ENCODE results near the gene SLC35B2. TPM values are rescaled to one million over a fixed set of nuclear protein-coding genes. Genes with fewer than 3 reads are reported as not detected.

Gene SLC35B2
- total and polyA plus RNA-seq, 2 donors from 2014 or later: 45.1 to 49.5 TPM

- Histone ChIP-seq H3K27ac (ENCODE audit: low read depth in 2 of 2, low read length in 2 of 2) (no peak overlapping the region), H3K36me3 (ENCODE audit: control insufficient read depth in 2 of 3, insufficient read depth in 3 of 3, low read length in 3 of 3) (no peaks in the 10 kb centered on the region), H3K9ac (ENCODE audit: low read length in 3 of 3) (no peak overlapping the region), H3K4me3 (ENCODE audit: low read length in 3 of 3) (no peak overlapping the region), H3K9me3 (ENCODE audit: control insufficient read depth in 2 of 3, insufficient read depth in 1 of 3, low read length in 3 of 3) (no peaks in the 10 kb centered on the region), H3K27me3 (ENCODE audit: control insufficient read depth, insufficient read depth, low read length) (peaks cover 12% of the 10 kb centered on the region), H3K4me1 (ENCODE audit: control insufficient read depth in 2 of 3, insufficient read depth in 2 of 3, low read depth in 1 of 3, low read length in 3 of 3) (peaks cover 0 to 2% (median 0%) of the 10 kb centered on the region in 3 donors)
- TF ChIP-seq, protein P1, sequence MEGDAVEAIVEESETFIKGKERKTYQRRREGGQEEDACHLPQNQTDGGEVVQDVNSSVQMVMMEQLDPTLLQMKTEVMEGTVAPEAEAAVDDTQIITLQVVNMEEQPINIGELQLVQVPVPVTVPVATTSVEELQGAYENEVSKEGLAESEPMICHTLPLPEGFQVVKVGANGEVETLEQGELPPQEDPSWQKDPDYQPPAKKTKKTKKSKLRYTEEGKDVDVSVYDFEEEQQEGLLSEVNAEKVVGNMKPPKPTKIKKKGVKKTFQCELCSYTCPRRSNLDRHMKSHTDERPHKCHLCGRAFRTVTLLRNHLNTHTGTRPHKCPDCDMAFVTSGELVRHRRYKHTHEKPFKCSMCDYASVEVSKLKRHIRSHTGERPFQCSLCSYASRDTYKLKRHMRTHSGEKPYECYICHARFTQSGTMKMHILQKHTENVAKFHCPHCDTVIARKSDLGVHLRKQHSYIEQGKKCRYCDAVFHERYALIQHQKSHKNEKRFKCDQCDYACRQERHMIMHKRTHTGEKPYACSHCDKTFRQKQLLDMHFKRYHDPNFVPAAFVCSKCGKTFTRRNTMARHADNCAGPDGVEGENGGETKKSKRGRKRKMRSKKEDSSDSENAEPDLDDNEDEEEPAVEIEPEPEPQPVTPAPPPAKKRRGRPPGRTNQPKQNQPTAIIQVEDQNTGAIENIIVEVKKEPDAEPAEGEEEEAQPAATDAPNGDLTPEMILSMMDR (IDR thresholded peaks at IDR 0.05; ENCODE audit: borderline replicate concordance, extremely low read depth, insufficient read depth): no peak
- FAIRE-seq: no peak
- DNase-seq: no peak
- intact Hi-C loops (cut with DNase I): no loop called here
Observed at GRCh38 chr6:44271406-44271723, 14.0 kb upstream of the SLC35B2 start.

DNA sequence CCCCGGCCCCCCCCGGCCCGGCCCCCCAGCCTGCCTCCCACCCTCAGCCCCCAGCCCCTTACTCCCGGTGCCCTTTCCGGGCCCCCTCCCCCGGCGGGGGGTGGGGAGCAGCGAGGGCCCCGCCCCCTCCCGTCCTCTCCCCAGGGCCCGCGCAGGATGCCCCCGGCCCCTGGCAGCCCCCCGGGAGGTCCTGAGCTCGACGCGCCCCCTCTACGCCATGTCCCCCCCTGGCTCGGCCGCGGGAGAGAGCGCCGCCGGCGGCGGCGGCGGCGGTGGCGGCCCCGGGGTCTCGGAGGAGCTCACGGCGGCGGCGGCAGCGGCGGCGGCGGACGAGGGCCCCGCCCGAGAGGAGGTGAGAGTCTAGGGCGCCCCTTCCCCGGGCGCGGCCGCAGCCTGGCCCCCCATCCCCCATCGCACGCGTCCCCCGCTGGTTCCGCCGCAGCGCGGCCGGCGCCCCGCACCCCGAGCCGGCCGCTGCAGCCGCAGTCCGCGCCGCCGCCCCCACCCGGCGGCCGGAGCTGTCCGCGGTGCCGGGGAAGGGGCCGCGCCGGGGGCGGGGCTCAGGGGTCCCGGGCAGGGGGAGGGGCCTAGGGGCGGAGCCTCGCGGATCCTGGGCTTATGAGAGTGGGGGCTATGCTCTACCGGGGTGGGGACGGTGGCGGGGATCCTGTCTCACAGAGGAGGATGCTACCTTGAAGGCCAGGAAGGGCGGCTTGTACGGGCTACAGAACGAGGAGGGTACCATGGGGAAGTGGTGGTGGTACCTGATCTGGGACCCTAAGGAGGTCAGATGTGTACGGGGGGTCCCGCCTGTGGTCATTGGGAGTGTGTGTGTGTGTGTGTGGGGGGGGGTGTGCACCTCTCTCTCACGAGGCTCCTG is 13.4 kb upstream of the SLC35B2 start:
- no peak overlapping the region for H3K27ac ChIP-seq (ENCODE audit: low read depth in 2 of 2, low read length in 2 of 2)
- peaks cover 0 to 2% (median 0%) of the 10 kb centered on the region in 3 donors for H3K4me1 ChIP-seq (ENCODE audit: control insufficient read depth in 2 of 3, insufficient read depth in 2 of 3, low read depth in 1 of 3, low read length in 3 of 3)
- no peak overlapping the region for H3K9ac ChIP-seq (ENCODE audit: low read length in 3 of 3)
- intact Hi-C loops (cut with DNase I): no loop called here
- TF ChIP-seq, protein P1 (IDR thresholded peaks at IDR 0.05; ENCODE audit: borderline replicate concordance, extremely low read depth, insufficient read depth): no peak
- H3K9me3 ChIP-seq (ENCODE audit: control insufficient read depth in 2 of 3, insufficient read depth in 1 of 3, low read length in 3 of 3): no peaks in the 10 kb centered on the region
- H3K36me3 ChIP-seq (ENCODE audit: control insufficient read depth in 2 of 3, insufficient read depth in 3 of 3, low read length in 3 of 3): no peaks in the 10 kb centered on the region
- FAIRE-seq (no peak), DNase-seq (peak in 4 of 5 donors; percentile 48 to 81 (median 62))
- H3K4me3 ChIP-seq (ENCODE audit: low read length in 3 of 3): no peak overlapping the region
- H3K27me3 ChIP-seq (ENCODE audit: control insufficient read depth, insufficient read depth, low read length): peaks cover 12% of the 10 kb centered on the region

DNA sequence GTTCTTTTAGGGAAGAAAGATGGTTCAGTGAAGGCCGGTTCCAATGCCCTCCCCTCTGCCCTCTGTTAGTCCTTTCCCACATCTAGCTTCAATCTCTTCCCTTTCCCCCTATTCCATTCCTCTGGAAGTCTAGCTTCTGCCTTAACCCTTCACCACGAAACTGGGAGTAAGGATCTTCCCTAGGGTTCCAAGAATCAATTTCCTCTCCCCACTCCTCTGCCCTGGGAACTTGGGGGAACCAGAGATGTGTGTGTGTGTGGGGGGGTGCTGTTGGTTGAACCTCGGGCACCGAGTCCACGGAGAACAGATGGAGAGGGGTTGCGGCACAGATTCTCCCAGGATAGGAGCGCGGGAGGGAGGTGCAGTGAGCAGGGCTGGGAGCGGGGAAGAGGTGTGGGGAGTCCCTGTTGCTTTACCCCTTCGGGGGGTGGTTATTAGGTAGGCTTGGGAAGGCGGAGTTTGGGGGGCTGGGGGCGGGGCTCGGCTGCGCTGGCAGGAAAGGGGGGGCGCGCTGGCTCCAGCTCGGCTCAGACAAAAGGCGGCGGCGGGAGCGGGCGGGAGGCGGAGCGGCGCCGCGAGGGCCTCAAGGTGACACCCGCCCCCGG is 12.7 kb upstream of the SLC35B2 start, which contains the start of gene TMEM151B:
Gene TMEM151B, plus strand, starts transcription at position 530 of the 605 bp plus-strand sequence. CDS start 293 bp downstream, outside the sequence.
- peaks cover 12% of the 10 kb centered on the region for H3K27me3 ChIP-seq (ENCODE audit: control insufficient read depth, insufficient read depth, low read length)
- H3K9me3 ChIP-seq (ENCODE audit: control insufficient read depth in 2 of 3, insufficient read depth in 1 of 3, low read length in 3 of 3): no peaks in the 10 kb centered on the region
- TF ChIP-seq, protein P1 (IDR thresholded peaks at IDR 0.05; ENCODE audit: borderline replicate concordance, extremely low read depth, insufficient read depth): no peak
- no peak for FAIRE-seq
- H3K4me3 ChIP-seq (ENCODE audit: low read length in 3 of 3): no peak within 1 kb of the TSS
- H3K27ac ChIP-seq (ENCODE audit: low read depth in 2 of 2, low read length in 2 of 2): no peak within 1 kb of the TSS
- no peaks in the 10 kb centered on the region for H3K36me3 ChIP-seq (ENCODE audit: control insufficient read depth in 2 of 3, insufficient read depth in 3 of 3, low read length in 3 of 3)
- intact Hi-C loops (cut with DNase I): no loop called here
- peaks cover 0 to 2% (median 0%) of the 10 kb centered on the region in 3 donors for H3K4me1 ChIP-seq (ENCODE audit: control insufficient read depth in 2 of 3, insufficient read depth in 2 of 3, low read depth in 1 of 3, low read length in 3 of 3)
- H3K9ac ChIP-seq (ENCODE audit: low read length in 3 of 3): no peak within 1 kb of the TSS
- no peak for DNase-seq
